ENCODE data around the gene TNNT2.

The TNNT2 gene

DNA sequence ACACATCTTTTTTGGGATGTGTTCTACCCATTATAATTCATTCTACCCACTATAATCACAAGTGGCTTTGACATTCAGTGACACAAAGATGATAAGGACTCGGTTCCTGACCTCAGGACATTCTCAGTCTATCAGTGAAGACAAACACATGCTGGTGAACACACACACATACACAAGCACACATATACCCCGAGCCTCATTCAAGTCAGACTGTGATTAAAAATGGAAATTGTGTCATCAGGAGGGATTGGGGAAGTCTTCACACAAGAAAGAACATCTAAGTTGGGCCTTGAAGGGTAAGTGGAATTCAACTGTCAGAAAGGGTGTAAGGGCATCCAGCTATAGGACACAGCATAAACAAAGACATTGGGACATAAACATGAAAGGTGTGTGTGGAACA is 24.2 kb upstream of the TNNT2 start:
- no peak for DNase-seq

GRCh38 chr1:201400852-201401230 is 23.4 kb upstream of the TNNT2 start:
- no peak for DNase-seq

DNA sequence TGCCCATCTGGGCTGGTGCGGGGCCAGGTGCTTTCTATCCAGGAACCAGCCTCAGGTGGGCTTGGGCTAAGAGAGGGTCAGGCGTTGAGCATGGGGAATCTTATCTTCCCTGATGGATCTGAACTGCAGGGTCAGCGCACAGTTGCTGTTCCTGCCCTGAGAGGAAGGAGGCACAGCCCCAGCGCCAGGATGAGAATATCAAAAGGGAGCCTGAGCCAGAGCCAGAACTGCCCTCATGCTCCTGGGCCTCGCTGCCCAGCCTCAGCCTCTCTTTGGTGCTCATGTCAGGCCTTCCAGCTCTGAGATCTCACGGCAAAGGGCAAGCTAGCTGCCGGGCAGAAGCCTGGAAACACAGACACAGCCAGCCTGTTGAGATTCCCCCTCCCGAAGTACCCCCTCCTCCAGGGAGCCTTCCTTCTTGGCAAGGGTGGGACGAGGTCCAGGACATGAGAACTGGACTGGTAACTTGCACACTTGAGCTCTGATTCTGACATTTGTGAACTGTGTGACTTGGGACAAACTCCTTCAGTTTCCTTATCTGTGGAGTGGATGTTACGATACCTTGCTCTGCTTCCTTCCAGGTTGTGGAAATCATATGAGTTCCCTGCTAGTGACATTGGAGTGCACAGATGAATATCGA is 22.9 kb upstream of the TNNT2 start:
- no peak for DNase-seq

- DNase-seq, result peak; percentile 61
These were observed 22.1 kb upstream of the TNNT2 start for GRCh38 chr1:201399352-201400126.

DNA sequence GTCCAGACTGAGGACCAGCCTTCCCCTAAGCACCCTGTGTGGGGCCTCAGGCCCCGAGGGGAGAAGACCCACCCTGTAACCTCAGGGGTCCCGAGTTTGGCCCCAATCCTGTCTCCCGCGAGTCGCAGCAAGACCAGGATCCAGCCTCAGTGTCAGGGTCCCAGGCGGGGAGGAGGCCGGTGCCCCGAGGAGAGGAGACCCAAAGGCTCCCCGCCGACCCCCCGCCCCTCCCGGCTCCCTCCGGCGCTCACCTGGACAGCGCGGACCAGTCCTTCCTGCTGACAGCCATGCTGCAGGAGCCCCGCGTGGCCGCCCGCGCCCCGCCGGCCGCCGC is 21.5 kb upstream of the TNNT2 start, which contains the start of gene LAD1:
TSS of gene LAD1 (minus strand) at position 307 of the 334 bp plus-strand sequence. CDS start at position 289, 18 bp downstream.
- no peak for DNase-seq

GRCh38 chr1:201397675-201398074 is 20.2 kb upstream of the TNNT2 start:
- no peak for DNase-seq

- no peak for DNase-seq
These were observed 19.5 kb upstream of the TNNT2 start for GRCh38 chr1:201396861-201397464.

- no peak for DNase-seq
These were observed 18.5 kb upstream of the TNNT2 start for GRCh38 chr1:201395936-201396335.

DNA sequence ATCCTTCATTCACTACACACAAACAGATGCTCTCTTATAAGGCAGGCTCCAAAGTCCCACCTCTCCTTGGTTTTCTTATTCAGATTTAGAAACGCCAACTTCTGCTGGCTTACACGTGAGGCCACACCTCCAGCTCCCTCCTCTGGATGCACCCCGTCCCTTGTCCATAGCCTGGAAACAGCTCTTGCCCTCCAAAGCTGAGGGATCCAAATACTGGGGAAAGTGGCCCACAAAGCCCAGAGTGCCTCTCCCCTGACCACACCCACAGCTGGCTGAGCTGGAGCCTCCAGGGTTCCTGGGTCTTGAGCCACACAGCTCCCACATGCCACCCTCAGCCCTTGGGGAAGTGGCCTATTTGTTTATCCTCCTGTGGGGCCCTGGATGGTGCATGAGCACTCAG is 17.1 kb upstream of the TNNT2 start:
- no peak for DNase-seq

DNA sequence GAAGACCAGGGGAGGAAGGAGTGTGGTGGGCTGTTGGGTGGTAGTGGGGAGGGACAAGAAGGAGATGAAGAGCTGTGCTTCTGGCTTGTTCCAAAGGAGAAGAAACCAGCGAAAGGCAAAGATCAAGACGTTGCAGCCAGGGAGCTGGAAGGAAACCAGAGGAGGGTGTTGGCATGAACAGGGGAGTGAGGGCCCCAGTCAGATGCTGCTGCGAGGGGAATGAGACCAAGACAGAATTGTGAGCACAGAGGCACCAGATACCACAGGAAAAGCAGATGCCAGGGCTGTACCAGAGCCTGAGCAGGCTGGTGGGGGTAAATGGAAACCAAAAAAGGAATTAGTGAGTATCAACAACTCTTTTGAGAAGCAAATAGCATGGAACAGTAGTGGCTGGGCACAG is 15.6 kb upstream of the TNNT2 start:
- no peak for DNase-seq

DNA sequence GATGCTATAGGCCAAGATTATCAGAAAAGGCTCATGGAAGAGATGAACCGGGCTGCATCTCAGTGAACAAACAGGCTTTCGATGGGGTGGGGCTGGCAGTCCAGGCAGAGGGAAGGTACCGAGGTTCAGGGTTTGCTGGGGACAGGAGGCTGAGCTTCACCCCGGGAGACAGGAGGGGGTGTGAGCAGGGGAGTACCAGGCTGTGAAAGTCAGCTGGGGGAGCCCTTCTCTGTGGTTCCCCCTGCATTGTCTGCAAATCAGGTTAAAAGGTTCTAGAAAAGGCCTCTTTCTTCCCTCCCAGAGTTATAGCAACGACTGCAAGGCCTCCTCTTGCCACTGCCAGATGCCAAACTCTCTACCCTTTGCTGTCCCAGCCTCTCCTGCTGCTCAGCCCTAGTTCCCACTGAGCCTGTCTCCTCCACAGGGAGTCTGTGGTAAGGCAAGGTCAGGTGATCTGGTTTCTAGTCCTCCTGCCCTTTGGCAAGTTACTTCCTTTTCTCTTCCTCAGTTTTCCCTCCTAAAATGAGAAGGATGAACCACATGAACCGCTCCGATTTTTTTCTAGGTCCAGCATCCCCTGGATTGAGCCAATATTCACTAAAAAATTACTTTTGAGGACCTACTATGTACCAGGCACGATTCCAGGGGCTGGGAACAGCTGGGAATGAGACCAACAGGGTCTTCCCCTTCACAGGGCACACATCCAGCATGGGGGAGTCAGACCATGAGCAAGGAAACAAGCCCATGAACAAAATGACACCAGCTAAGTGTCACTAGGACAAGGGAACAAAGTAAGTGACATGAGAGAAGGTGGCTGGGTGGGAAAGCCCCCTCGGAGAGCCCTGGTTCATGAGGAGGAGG is 14.4 kb upstream of the TNNT2 start:
- no peak for DNase-seq

GRCh38 chr1:201391225-201391624 is 13.7 kb upstream of the TNNT2 start:
- no peak for DNase-seq

DNA sequence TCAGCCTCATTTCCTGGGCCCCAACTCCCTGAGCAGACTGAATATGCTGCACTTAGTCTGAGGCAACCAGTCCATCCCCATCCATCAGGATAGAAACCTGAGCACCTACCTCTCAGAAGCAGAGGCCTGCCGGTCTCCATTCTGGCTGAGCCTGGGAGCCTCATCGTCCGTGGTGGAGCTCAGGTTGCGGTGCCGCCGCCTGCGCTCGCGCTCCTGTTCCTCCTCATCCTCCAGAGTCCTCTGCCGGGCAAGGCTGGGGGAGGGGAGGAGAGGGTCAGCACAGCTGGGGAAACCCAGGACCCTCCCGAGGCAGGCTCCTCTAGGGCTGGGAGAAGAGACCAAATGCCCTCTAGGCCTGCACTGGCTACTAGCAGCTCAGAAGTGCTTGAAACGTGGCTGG is 11.6 kb upstream of the TNNT2 start:
- no peak for DNase-seq

GRCh38 chr1:201386208-201386607 is 8.7 kb upstream of the TNNT2 start:
- DNase-seq, result no peak

- peak; percentile 59 for DNase-seq
These were observed 7.9 kb upstream of the TNNT2 start for GRCh38 chr1:201385299-201385891.

DNA sequence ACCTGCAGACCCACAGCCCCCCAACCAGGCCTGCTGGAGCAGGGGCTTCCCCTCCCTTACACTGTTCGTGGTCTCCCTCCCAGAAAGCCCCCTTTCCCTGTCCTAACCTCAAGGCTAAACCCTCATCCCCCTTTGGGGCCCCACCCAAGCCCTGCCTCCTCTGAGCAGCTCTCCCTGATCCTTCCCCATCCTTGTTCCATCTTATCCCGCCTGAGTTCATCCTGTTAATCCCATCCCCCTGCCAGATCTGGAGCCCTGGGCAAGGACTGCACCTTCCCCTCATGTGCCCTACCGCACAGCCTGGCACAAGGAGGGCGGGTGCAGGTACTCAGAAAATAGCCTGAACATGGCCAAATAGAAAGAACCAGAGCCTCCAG is 6.9 kb upstream of the TNNT2 start:
- no peak for DNase-seq

DNA sequence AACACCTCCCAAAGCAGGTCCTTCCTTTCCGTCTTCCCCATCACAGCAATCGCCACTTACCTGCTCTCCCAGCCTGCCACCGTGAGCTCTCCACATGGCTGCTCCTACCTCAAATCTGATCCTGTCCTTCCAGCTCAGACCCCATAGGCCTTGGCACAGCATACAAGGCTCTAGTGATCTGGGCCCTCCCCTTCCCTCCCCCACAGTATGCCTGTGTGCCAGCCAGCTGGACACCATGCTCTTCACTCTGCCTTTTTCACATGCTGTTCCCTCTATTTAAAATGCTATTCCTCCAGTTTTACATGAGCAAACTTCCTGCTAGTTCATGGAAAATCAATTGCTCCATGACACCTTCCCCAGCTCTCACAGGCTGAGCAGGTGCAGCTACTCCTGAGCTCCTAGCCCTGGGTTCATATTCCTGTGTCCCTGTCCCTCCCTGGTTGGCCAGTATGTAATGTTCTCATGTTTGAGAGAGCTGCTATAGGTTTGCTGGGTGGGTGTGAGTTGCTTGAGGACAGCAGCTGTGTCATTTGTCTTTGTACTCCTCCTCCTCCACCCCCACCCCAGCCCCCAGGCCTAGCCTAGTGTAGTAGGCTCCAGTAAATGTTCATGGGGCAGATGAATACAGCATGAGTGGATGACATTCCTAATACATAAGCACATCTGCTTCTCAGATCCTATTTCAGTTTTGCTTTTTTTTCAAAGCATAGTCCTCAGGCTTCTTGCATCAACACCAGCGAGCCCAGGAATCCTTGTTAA is 6.3 kb upstream of the TNNT2 start:
- DNase-seq, result peak; percentile 75

DNA sequence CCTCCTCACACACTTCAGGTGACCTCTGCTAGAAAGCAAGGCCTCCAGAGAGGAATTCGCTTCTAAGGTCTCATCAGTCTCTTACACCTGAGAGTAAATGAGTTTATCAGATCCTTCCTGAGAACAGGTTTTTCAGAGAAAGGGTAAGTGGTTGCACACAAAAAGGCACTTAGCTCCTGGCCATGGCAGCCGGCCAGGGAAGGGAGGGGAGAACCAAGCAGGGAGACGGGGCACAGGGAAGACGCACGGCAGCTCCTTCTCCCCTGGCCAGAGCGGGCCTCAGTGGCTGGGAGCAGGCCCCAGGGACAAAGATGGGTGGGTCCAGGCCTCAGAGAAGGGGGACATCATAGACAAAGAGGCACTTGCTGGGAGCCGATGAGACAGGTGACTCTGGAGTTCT is 3.6 kb upstream of the TNNT2 start:
- no peak for DNase-seq

GRCh38 chr1:201379733-201380242 is 2.3 kb upstream of the TNNT2 start:
- DNase-seq, result no peak

GRCh38 chr1:201378804-201379203 is 1.3 kb upstream of the TNNT2 start:
- no peak for DNase-seq

GRCh38 chr1:201376464-201377374 is 761 bp downstream of the TNNT2 start:
- peak; percentile 75 for DNase-seq
